Measurements from ENCODE around the gene FBXO5. TPM values are rescaled to one million over a fixed set of nuclear protein-coding genes. Genes with fewer than 3 reads are reported as not detected.
"Not testable (repeated sequence)": the region's sequence is repeated elsewhere in the genome, so short reads cannot be mapped to it uniquely, and the experiment has no call there.

FBXO5 gene
- total RNA-seq, 2 donors from 2014 or later, result 3.5 to 4.6 TPM

GRCh38 chr6:152966168-152966894, 16.5 kb downstream of the FBXO5 start:
- intact Hi-C loops (cut with DNase I); DNase-seq (ENCODE audit: low spot score): not testable (repeated sequence)

GRCh38 chr6:152959333-152959732, 23.5 kb downstream of the FBXO5 start:
- DNase-seq (ENCODE audit: low spot score), result no peak
- intact Hi-C loops (cut with DNase I), result no loop called here

DNA sequence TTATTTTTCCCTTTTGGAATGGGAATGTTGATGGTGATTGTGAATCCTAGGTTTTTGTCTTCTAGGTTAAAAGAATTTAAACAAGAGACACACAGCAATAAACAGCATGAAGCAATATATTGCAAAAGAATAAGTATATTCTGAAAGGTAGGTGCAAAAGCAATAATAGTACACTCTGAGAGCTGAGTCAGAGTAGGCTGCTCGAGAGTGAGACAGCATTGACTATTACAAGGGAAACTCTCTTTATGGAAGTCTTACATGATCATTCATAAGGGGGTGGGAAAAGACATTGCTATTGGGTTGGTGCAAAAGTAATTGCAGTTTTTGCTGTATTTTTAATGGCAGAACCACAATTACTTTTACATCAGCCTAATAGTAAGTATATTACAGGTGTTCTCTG, 25.0 kb downstream of the FBXO5 start:
- DNase-seq (ENCODE audit: low spot score), result no peak
- intact Hi-C loops (cut with DNase I), result no loop called here

DNA sequence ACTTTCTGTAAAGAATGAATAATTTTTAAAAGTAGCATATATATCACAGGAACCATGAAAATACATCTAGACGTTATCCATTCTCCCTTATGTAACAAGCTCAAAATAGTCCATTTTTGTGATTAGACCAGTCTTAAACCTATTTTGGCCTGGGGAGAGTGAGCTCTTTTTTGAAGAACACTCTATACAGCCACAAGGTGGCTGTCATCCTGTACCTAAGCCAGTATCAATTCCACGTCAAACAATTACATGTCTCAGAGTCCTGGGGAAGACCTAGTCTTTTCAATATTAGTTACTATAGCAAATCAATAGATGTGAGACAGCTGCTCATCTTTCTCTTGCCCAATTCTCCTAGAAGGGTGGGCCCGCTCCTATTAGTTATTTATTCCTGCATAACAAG, 28.4 kb downstream of the FBXO5 start:
- intact Hi-C loops (cut with DNase I), result no loop called here
- no peak for DNase-seq (ENCODE audit: low spot score)

DNA sequence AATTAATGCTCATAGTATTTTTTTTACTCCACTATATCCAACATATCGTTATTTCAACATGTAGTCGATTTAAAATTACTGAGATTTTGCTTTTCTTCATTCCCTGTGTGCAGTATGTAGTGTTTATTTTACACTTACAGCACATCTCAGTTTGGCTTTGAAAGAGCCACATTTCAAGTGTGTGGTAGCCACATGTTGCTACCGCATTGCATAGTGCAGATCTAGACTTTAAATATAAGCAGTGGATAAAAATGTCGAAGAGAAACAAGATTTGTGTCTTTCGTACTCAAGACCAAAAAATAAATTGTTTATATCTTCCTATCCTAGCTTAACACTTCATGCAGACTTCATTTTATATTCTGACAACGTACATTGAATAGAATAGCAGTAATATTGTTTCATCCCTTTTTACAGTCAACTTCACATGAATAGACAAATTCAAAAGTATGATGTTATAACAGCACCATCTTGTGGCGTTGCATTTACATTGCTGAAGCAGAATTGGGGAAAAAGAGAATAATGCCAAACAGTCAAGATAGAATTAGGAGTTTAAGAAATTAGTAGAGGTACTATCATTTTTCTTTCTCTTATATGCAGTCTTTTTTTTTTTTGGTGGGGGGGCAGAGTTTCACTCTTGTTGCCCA, 29.9 kb downstream of the FBXO5 start:
- intact Hi-C loops (cut with DNase I), result no loop called here
- DNase-seq (ENCODE audit: low spot score), result no peak

- intact Hi-C loops (cut with DNase I), result no loop called here
- DNase-seq (ENCODE audit: low spot score), result no peak
Measured at GRCh38 chr6:152952045-152952444, 30.8 kb downstream of the FBXO5 start.

DNA sequence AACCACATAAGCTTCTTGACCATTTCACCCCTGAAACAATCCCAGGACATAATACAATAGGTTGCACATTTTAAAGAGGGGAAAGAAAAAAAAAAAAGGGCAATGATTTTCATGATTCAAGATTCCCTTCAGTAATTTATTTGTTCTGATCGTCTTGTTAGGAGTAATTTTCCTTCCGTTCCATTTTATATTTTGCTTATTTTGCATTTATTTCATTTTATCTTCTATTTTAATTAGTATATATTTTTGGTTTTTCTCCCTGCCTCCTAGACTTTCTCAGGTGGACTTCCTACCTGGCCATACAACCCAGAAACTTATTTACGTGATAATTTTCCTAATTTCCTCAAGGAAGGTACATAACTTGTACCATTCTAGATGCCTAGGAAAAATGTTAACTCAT, 32.6 kb downstream of the FBXO5 start:
- intact Hi-C loops (cut with DNase I), result no loop called here
- no peak for DNase-seq (ENCODE audit: low spot score)

DNA sequence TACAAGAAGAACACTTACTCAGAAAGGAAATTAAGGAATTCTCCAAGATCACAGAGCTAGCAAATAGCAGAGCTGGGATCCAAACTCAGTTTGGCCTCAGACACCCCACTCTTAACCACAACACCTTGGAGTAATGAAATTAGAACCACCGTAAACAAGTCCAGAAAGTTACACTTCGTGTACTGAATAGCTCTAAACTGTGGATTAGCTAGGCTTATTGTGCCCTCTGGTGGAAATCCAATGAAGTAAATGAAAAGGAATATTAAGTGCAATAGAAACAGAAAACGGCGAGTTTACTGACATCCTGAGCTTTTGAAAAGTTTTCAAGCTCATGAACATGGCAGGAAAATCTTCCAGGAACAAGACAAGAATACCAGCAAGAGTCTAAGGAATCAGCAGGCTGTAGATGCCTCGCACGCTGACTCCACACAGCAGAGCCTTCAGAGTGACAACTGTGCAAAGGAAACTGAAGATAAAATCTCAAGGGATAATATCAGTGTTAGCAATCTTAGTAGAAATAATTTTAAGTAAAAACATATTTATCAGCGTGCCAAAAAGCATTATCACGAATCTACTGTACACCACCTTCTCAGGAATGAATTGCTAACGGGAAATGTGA, 34.6 kb downstream of the FBXO5 start:
- intact Hi-C loops (cut with DNase I), result no loop called here
- no peak for DNase-seq (ENCODE audit: low spot score)

DNA sequence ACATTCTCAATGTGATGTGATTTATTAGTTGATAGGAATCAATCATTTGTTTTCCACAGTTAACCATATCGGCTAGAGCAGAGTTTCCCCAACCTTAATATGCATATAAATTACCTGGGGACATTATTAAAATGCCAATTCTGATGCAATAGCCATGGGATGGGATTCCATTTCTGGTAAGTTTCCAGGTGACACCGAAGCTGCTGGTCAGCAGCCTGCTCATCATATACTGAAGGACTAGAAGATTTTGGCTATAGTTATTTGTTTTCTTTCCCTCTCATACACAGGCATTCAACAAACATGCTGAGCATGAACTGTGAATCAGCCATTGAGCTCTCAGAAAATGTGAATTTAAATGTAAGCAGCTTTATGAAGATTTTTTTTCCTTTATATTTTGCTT, 35.8 kb downstream of the FBXO5 start:
- no peak for DNase-seq (ENCODE audit: low spot score)
- intact Hi-C loops (cut with DNase I), result no loop called here

DNA sequence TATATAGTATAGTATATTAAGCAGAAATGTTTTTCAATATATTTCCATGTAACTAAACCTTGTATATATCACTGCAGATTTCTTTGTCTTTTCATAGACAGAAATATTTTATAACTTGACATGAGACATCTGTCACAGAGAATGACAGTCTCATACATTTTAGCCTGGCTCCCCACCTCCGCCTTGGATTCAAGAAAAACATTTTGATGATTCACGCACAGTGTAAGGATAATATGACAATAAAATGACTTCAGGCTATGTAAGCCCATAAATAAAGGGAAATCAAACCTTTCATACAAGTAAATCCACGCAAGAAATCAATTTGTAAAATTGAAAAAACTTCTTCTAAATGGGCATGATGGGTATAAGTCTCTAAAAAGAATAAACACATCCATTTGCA, 36.4 kb downstream of the FBXO5 start:
- no peak for DNase-seq (ENCODE audit: low spot score)
- intact Hi-C loops (cut with DNase I), result no loop called here

DNA sequence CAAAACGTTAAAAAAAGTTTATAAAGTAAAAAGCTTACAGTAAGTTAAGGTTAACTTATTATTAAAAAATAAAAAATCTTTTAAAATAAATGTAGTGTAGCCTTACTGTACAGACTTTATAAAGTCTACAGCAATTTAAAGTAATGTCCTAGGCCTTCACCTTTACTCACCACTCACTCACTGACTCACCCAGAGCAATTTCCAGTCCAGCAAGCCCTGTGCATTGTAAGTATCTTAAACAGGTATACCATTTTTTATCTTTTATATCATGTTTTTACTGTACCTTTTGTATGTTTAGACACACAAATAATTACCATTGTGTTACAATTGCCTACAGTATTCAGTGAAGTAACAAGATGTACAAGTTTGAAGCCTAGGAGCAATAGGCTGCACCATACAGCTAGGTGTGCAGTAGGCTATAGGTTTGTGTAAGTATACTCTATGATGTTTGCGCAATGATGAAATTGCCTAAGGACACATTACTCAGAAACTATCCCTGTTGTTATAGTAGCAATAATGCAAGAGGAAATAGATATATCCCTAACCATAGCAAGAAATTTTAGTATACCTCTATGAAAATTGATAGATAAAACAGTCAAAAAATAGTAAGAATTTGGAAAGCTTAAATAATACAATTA, 39.5 kb downstream of the FBXO5 start:
- DNase-seq (ENCODE audit: low spot score), result no peak
- intact Hi-C loops (cut with DNase I), result no loop called here

DNA sequence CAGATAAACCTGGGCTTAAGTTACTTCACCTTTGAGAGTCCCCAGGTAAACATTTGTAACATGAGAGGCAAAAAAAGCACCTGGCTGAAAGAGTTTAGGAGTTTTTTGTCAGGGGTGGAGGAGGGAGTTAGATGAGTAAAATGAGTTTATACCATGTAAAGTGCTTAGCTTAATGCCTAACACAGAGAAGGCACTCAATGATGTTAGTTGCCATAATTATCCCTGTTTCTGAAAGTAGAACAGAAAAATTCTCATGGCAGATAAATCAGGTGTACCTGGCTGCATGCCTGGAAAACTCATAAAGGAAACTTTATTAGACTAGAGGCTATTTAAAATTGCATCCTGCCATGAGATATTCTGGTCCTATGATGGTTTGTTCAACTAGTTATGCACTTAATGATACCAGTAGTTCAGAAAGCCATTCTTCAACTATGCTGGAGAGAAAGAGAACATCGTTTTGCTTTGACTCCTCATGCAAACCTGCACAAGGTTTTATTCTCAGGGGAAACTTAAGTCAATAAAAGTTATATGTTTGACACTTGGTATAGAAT, 40.4 kb downstream of the FBXO5 start:
- DNase-seq (ENCODE audit: low spot score), result no peak
- intact Hi-C loops (cut with DNase I), result no loop called here

DNA sequence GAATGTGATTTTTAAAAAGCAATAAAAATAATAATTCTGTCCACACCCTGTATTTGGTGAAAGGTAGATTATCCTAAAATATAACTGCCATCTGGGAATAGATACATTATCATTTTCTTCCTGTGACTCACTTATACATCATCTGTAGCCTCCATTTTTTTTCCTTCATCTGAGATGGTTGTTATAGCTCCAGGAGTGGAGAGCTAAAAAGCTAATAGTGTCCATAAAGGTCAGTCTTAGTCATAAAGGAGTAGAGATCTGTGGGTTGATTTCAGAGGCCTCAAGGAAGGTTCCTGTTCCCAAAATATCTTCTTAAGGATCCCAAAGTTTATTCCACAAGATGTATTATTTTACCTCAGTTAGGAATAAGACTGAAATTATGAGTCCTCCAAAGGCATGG, 41.1 kb downstream of the FBXO5 start:
- intact Hi-C loops (cut with DNase I), result no loop called here
- no peak for DNase-seq (ENCODE audit: low spot score)

DNA sequence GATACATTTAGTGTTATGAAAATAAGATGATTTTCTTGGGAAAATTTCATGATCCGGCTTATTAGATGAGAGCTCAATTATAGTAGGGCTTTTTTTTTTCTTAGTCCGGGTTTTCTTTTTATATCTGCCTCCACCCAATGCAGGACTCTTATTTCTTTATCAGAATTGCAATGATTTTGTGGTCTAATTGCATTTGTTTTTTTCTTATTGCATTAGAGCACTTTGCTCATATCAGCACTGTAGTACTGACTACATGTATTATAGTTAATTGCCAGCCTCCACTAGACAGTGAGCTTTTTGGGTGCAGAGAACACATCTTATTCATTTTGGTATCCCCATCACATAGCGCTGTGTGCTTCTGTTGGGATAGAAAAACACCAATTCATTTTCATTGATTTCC, 50.0 kb downstream of the FBXO5 start:
- DNase-seq (ENCODE audit: low spot score), result no peak
- intact Hi-C loops (cut with DNase I), result no loop called here

GRCh38 chr6:152922706-152923105, 60.1 kb downstream of the FBXO5 start:
- DNase-seq (ENCODE audit: low spot score), result no peak
- intact Hi-C loops (cut with DNase I), result no loop called here

Other genes starting within 250 kb of the FBXO5 start
- gene VIP, start 232.2 kb downstream of the FBXO5 start, total RNA-seq, result under 1 TPM; 0.32 to 0.57 TPM
- gene MTRF1L, start 19.7 kb upstream of the FBXO5 start, total RNA-seq, result 10 to 100 TPM; 17.4 to 30.8 TPM
- gene RGS17, start 148.2 kb upstream of the FBXO5 start, total RNA-seq, result under 1 TPM; 0.28 to 0.62 TPM